ENCODE results near the gene KDM4B. TPM values are rescaled to one million over a fixed set of nuclear protein-coding genes. Genes with fewer than 3 reads are reported as not detected.

KDM4B gene
- total RNA-seq, 6 experiments from 2014 or later: 17.0 to 27.2 (median 20.3) TPM

GRCh38 chr19:5120833-5121232 lies 151.9 kb downstream of the KDM4B start:
- Mint-ChIP-seq H3K27me3 (ENCODE audit: insufficient read depth) (peaks cover 11% of the 10 kb centered on the region), H3K36me3 (ENCODE audit: low read depth) (peaks cover 13% of the 10 kb centered on the region), H3K27ac (no peak overlapping the region), H3K4me3 (no peak overlapping the region), H3K4me1 (ENCODE audit: low read depth) (no peaks in the 10 kb centered on the region), H3K9me3 (peaks cover 2% of the 10 kb centered on the region; the same call in 1 of the 2 replicates)
- TF ChIP-seq CTCF (IDR thresholded peaks at IDR 0.05): no peak
- no peak for DNase-seq

- no peaks in the 10 kb centered on the region for H3K9me3 Mint-ChIP-seq
- H3K27ac Mint-ChIP-seq: no peak overlapping the region
- peaks cover 9% of the 10 kb centered on the region for H3K36me3 Mint-ChIP-seq (ENCODE audit: low read depth)
- H3K4me3 Mint-ChIP-seq: no peak overlapping the region
- no peak for TF ChIP-seq CTCF (IDR thresholded peaks at IDR 0.05)
- DNase-seq: no peak
- H3K4me1 Mint-ChIP-seq (ENCODE audit: low read depth): no peaks in the 10 kb centered on the region
- peaks cover 11% of the 10 kb centered on the region for H3K27me3 Mint-ChIP-seq (ENCODE audit: insufficient read depth)
Observed at GRCh38 chr19:5121266-5122120, 152.6 kb downstream of the KDM4B start.

GRCh38 chr19:5122121-5122400 lies 153.1 kb downstream of the KDM4B start:
- Mint-ChIP-seq H3K9me3 (no peaks in the 10 kb centered on the region), H3K27ac (no peak overlapping the region), H3K4me1 (ENCODE audit: low read depth) (no peaks in the 10 kb centered on the region), H3K27me3 (ENCODE audit: insufficient read depth) (peaks cover 11% of the 10 kb centered on the region), H3K36me3 (ENCODE audit: low read depth) (peaks cover 6% of the 10 kb centered on the region; the same call in 1 of the 2 replicates), H3K4me3 (no peak overlapping the region)
- DNase-seq: no peak
- TF ChIP-seq CTCF (IDR thresholded peaks at IDR 0.05): no peak

- Mint-ChIP-seq H3K9me3 (no peaks in the 10 kb centered on the region), H3K27me3 (ENCODE audit: insufficient read depth) (peaks cover 5% of the 10 kb centered on the region), H3K4me3 (no peak overlapping the region), H3K4me1 (ENCODE audit: low read depth) (no peaks in the 10 kb centered on the region), H3K36me3 (ENCODE audit: low read depth) (peaks cover 6% of the 10 kb centered on the region; the same call in 1 of the 2 replicates), H3K27ac (no peak overlapping the region)
- peak; percentile 33; the same call in 1 of the 2 replicates for TF ChIP-seq CTCF (IDR thresholded peaks at IDR 0.05)
- no peak for DNase-seq
Observed at GRCh38 chr19:5122671-5123409, 153.9 kb downstream of the KDM4B start.

- peaks cover 6% of the 10 kb centered on the region; the same call in 1 of the 2 replicates for H3K36me3 Mint-ChIP-seq (ENCODE audit: low read depth)
- DNase-seq: no peak
- TF ChIP-seq CTCF (IDR thresholded peaks at IDR 0.05): no peak
- H3K27me3 Mint-ChIP-seq (ENCODE audit: insufficient read depth): peaks cover 4% of the 10 kb centered on the region
- H3K4me1 Mint-ChIP-seq (ENCODE audit: low read depth): no peaks in the 10 kb centered on the region
- H3K9me3 Mint-ChIP-seq: no peaks in the 10 kb centered on the region
- no peak overlapping the region for H3K27ac Mint-ChIP-seq
- no peak overlapping the region for H3K4me3 Mint-ChIP-seq
Observed at GRCh38 chr19:5123646-5124045, 154.7 kb downstream of the KDM4B start.

Data from HFFc6 (cell line).